GM03348 (cell line): Measurements from ENCODE around the gene SLC26A1.

ENCODE experiments used
- DNase-seq: peaks from one replicate; pipeline ENCODE4 v3.0.0; 2012; ENCODE audit warnings: low spot score

Gene SLC26A1

GRCh38 chr4:1028574-1029220 lies 35.5 kb upstream of the SLC26A1 start:
- no peak for DNase-seq

DNA sequence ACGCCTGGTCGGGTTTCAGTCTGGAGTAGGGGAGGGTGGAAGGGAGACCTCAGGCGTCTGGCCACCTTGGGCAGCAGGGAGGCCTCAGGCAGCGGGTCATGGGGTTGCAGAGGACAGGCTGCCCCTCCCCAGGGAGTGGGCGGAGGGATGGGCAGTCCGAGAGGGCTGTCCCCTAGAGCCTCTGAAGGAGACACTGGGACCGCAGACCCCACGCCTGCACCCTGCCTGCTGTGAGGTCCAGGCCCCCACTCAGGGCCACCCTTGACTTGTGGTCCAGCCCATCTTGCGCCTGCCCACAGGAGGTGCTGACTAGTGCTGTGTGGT lies 34.7 kb upstream of the SLC26A1 start:
- DNase-seq = no peak

DNA sequence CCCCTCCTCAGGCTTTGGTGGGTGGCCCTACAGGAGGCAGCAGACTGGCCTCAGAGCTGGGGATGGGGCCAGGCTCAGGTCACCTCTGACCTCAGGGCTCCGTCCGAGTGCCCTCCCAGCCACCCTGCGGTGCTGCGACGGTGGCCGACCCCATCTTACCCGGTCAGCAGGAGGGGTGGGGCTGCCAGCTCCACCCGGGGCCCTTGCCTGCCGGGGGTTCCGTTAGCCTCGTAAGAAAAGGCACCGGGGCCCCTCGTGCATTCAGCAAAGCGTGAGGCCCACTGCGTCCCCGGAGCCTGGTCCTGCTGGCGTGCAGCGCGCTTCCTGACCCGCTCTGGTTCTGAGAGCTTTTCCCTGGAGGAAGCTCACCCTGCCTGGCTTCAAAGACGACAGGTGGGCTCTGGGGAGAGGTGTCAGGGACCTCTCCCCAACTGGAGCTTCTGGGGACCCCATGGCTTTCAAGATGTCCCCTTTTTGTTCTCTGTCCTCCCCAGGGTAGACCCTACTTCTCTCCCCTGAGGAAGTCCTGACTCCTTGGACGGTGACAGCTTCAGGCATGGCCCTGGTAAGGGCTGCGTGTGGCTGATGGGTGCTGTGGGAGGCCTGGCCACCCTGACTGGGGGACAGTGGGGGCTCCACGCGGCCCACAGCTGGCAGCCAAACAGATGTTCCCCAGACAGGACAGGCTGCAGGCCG lies 34.2 kb upstream of the SLC26A1 start:
- no peak for DNase-seq

DNA sequence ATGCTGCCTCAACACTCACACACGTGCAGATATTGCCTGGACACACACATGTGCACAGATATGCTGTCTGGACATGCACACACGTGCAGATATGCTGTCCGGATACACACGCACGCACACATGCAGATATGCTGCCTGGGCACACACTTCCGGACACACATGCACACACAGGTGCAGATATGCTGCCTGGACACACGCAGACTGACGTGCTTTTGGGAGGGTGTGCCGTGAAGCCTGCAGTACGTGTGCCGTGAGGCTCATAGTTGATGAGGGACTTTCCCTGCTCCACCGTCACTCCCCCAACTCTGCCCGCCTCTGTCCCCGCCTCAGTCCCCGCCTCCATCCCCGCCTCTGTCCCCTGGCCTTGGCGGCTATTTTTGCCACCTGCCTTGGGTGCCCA lies 32.9 kb upstream of the SLC26A1 start:
- DNase-seq = no peak

DNA sequence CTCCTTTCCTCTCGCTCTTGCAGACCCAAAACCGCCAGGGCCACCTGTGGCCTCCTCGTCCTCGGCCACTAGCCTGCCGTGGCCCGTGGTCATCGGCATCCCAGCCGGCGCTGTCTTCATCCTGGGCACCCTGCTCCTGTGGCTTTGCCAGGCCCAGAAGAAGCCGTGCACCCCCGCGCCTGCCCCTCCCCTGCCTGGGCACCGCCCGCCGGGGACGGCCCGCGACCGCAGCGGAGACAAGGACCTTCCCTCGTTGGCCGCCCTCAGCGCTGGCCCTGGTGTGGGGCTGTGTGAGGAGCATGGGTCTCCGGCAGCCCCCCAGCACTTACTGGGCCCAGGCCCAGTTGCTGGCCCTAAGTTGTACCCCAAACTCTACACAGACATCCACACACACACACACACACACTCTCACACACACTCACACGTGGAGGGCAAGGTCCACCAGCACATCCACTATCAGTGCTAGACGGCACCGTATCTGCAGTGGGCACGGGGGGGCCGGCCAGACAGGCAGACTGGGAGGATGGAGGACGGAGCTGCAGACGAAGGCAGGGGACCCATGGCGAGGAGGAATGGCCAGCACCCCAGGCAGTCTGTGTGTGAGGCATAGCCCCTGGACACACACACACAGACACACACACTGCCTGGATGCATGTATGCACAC lies 31.8 kb upstream of the SLC26A1 start:
- DNase-seq = no peak

DNA sequence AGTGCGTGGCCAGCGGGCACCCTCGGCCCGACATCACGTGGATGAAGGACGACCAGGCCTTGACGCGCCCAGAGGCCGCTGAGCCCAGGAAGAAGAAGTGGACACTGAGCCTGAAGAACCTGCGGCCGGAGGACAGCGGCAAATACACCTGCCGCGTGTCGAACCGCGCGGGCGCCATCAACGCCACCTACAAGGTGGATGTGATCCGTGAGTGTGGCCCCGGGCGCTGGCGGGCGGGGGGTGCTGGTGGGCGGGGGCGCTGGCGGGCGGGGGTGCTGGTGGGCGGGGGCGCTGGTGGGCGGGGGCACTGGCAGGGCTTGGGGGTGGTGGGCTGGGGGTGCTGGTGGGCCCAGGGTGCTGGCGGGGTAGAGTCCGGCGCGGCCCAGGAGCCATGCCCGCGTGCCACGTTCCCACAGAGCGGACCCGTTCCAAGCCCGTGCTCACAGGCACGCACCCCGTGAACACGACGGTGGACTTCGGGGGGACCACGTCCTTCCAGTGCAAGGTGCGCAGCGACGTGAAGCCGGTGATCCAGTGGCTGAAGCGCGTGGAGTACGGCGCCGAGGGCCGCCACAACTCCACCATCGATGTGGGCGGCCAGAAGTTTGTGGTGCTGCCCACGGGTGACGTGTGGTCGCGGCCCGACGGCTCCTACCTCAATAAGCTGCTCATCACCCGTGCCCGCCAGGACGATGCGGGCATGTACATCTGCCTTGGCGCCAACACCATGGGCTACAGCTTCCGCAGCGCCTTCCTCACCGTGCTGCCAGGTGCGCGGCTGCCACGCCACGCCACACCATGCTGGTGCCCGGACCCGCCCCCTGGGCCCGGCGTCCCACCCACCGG lies 30.9 kb upstream of the SLC26A1 start:
- DNase-seq = no peak

GRCh38 chr4:1023075-1023640 lies 30.0 kb upstream of the SLC26A1 start:
- no peak for DNase-seq

GRCh38 chr4:1022739-1023066 lies 29.5 kb upstream of the SLC26A1 start:
- no peak for DNase-seq

DNA sequence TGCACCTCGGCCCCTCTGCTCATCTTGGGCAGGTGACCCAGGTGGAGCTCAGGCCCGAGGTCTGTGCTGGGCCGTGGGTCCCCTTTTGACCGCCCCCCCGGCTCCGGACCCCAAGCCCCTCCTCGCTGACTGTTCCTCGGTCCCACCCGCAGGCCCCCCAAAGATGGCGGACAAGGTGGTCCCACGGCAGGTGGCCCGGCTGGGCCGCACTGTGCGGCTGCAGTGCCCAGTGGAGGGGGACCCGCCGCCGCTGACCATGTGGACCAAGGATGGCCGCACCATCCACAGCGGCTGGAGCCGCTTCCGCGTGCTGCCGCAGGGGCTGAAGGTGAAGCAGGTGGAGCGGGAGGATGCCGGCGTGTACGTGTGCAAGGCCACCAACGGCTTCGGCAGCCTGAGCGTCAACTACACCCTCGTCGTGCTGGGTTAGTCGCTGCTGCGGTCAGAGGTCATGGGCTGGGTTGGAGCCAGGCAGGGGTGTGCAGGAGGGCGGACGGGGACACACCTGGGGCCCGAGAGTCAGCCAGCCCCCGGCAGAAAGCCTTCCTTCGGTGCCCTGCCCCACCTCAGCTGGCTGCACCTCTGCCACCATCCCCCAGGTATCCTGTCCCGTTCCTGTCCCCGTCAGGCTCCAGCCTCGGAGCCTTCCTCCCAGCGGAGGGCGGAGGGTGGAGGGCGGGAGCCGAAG lies 29.0 kb upstream of the SLC26A1 start:
- DNase-seq = no peak

GRCh38 chr4:1021386-1022050 lies 28.3 kb upstream of the SLC26A1 start:
- no peak for DNase-seq

DNA sequence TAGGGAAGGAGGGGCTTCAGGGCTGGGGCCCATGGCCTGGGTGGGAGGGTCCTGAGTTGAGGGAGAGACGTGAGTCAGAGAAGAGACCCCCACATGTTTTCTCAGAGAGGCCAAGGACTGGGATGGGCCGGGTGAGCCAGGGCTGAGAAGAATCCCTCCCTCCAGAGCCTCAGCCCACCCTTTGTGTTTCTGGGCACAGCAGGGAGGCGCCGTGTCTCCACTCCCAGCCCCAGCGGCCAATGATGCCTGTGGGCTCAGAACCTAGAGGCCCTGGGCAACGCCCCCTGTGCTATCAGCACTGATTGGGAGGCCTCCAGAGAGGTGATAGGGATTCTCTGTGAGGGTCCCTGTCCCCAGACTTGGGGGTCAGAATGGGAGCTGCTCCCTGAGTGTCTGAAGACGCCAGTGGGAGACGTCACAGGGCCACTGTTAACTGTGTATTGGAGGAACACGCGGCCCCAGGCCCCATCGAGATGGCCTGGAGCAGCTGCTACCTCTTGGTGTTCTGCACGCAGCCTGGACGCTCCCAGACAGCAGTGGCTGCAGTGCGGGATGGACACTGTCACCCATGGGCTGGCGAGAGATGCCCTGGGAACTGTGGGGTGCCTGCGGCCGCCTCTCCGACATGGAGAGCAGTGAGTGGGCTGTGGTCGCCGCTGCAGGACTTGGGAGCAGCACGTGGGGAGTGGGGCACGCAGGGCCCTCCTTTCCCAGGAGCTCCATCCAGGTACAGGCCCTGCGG lies 26.7 kb upstream of the SLC26A1 start:
- DNase-seq = no peak

GRCh38 chr4:1019320-1019719 lies 26.1 kb upstream of the SLC26A1 start:
- no peak for DNase-seq

DNA sequence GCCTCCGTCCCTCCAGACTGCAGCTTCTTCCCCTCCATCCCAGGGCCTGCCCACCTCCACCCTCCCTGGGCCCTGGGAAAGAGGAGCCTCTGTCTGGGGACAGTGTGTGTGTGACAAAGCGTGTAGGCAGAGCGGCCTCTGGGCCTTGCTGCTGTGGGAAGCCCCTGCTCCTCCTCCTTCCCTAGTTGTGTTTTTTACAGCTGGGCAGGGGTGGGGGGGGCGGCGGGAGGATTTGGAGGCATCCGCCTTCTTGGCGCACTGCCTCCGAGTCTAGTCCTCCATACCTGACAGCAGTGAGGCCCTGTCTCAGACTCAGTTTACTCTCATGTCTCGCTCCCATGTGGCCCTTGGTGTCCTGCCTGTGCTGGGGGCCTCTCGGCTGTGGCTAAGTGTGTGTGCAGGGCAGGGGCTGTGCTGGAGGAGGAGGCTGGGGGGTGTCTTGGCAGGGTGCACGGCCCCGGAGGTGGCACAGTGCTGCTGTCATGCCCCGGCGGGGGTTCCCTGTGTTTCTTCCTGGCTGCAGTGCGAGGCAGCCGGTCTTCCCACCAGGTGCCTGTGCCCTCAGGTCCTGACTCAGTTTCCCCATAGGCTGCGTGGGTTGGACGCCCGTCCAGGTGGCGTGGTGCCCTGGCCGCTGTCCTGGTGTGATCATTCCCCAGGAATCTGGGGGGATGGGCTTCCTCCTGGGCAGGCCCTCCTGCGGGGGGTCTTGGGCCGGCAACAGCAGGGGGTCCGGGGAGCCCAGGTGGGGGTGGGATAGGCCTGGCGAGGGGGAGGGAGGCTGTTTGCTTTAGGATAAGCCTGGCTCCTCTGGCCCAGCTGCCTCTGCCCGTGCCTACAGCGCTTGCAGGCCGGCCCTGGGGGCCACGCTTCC lies 25.2 kb upstream of the SLC26A1 start:
- DNase-seq = no peak

DNA sequence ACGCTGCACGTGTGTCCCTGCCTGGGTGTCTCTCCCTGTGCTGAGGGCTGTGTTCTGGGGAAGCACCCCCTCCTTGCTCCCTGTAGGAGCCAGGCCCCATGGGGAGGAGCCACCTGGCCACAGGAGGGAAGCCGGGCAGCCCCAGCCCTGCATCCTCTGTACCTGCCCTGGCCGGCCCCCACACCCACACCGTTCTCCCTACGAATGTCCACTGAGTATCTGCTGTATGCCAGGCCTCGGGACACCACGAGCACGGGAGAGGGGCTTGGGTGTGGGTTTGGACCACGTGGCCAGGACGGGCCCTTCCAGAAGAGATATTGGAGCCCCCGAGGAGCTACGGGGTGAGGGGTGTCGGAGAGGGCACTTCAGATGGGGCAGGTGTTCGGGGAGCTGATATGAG lies 24.5 kb upstream of the SLC26A1 start:
- no peak for DNase-seq

- DNase-seq = no peak
These were observed 24.0 kb upstream of the SLC26A1 start for GRCh38 chr4:1017211-1017610.

DNA sequence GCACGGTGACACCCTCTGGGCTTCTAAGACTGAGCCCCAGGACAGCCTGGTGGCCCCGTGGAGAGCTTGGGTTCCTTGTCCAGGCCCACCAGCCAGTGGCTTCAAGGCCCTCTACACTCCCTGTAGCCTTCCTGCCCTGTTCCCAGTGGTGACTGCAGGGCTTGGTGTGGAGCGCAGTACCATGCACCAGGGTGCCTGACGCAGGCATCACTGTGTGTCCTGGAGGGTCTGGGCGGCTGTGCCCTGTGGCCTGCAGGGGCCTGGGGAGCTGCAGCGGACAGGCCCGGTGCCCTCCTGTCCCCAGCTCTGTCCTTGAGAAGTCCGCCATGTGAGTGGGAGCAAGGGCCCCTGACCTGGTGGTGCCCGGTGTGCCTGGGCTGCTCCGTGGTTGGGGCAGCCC lies 22.5 kb upstream of the SLC26A1 start:
- no peak for DNase-seq

- DNase-seq = no peak
These were observed 22.0 kb upstream of the SLC26A1 start for GRCh38 chr4:1015179-1015578.

GRCh38 chr4:1014291-1015167 lies 21.3 kb upstream of the SLC26A1 start:
- no peak for DNase-seq
